Measurements from ENCODE around the gene MEPCE. TPM values are rescaled to one million over a fixed set of nuclear protein-coding genes. Genes with fewer than 3 reads are reported as not detected.

Gene MEPCE
- total and polyA plus RNA-seq, 10 donors = 31.4 to 82.2 (median 59.0) TPM

DNA sequence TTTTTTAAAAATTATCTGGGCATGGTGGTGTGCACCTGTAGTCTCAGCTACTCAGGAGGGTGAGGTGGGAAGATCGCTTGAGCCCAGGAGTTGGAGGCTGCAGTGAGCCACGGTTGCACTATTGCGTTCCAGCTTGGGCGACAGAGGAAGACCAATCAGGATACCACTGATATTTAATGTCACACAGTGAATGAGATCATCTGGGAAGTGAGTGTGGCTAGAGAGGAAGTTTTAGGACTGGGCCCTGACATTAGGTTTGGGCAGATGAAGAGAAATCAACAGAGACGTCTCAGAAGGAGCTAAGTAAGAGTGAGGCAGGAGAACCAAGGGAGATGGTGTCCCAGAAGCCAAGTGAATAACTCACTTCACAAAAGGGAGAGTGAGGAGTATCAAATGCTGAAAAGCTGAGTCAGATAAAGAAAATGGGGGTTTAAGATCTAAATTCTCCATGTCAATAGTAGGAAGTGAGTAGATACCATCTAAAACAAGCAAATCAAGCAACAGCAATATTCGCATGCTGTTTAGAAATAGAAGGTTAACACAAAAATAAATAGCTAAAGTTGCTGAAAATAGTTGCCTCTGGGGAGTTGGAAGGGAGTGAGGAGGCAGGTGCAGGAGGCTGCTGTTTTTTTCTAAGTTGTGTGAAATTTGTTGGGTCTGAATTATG lies 44.9 kb upstream of the MEPCE start:
- WGBS, 5 donors = 62 to 69% (median 65%) methylated on average over 6 of the region's 6 CpGs
- Histone ChIP-seq H3K9me3 (no peaks in the 10 kb centered on the region), H3K27me3 (replicated peaks in 1 of 7) (no peaks in the 10 kb centered on the region), H3K27ac (peak overlapping the region in 3 of 8 donors; percentile 21 to 47 (median 21)), H3K4me1 (peaks cover 0 to 40% (median 9%) of the 10 kb centered on the region in 6 donors), H3K36me3 (peaks cover 0 to 2% (median 0%) of the 10 kb centered on the region in 6 donors), H3K4me3 (no peak overlapping the region)
- intact Hi-C loops (cut with DNase I; ENCODE audit: low total_unique reads) = no loop called here
- TF ChIP-seq, protein P1, sequence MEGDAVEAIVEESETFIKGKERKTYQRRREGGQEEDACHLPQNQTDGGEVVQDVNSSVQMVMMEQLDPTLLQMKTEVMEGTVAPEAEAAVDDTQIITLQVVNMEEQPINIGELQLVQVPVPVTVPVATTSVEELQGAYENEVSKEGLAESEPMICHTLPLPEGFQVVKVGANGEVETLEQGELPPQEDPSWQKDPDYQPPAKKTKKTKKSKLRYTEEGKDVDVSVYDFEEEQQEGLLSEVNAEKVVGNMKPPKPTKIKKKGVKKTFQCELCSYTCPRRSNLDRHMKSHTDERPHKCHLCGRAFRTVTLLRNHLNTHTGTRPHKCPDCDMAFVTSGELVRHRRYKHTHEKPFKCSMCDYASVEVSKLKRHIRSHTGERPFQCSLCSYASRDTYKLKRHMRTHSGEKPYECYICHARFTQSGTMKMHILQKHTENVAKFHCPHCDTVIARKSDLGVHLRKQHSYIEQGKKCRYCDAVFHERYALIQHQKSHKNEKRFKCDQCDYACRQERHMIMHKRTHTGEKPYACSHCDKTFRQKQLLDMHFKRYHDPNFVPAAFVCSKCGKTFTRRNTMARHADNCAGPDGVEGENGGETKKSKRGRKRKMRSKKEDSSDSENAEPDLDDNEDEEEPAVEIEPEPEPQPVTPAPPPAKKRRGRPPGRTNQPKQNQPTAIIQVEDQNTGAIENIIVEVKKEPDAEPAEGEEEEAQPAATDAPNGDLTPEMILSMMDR (IDR thresholded peaks at IDR 0.05 in 8 of 11, conservative IDR thresholded peaks at IDR 0.05 in 3 of 11) = no peak
- TF ChIP-seq POLR2AphosphoS5 (IDR thresholded peaks at IDR 0.05) (no peak), POLR2A (IDR thresholded peaks at IDR 0.05) (no peak)
- DNase-seq = no peak

DNA sequence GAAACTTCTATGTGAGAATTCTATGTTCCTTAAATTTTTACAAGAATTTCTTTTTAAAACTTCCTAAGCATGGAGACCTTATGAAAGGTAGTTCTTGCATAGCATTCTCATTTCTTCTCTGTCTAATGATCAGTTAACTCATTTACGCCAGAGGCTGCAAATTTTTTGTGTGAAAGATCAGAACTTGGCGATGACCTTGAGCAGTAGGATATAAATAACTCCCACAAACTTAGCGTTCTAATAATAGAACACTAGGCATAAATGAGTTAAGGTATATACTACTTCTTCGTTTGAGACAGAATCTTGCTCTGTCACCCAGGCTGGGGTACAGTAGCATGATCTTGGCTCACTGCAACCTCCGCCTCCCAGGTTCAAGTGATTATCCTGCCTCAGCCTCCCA lies 42.7 kb upstream of the MEPCE start:
- H3K27ac ChIP-seq = no peak overlapping the region
- no peaks in the 10 kb centered on the region for H3K9me3 ChIP-seq
- peaks cover 0 to 22% (median 0%) of the 10 kb centered on the region in 6 donors for H3K4me1 ChIP-seq
- peaks cover 0 to 11% (median 0%) of the 10 kb centered on the region in 6 donors for H3K36me3 ChIP-seq
- WGBS, 5 donors = 59 to 71% (median 61%) methylated on average over 5 of the region's 5 CpGs
- intact Hi-C loops (cut with DNase I; ENCODE audit: low total_unique reads) = no loop called here
- no peak for DNase-seq
- no peak overlapping the region for H3K4me3 ChIP-seq
- TF ChIP-seq POLR2A (IDR thresholded peaks at IDR 0.05) = no peak
- no peak for TF ChIP-seq POLR2AphosphoS5 (IDR thresholded peaks at IDR 0.05)
- TF ChIP-seq, protein P1 (IDR thresholded peaks at IDR 0.05 in 8 of 11, conservative IDR thresholded peaks at IDR 0.05 in 3 of 11) = no peak
- H3K27me3 ChIP-seq (replicated peaks in 1 of 7) = no peaks in the 10 kb centered on the region

DNA sequence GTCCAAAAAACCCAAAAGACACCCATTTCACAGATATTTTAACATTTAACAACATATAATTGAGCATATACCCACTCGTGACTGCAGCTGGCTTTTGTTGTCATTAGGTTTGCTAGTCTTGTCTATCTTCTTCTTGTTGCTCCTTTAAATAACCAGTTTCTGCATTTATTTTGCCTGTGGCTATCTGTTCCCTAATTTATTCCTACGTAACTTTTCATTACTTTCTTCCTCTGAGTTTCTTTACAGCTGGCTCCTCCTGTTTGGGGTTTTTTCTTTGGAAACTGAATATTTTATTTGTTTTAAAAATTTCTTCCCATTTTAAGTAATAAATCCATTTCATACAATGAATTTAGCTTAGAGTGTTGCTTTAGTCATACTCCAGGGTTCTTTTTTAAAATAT lies 41.9 kb upstream of the MEPCE start:
- peaks cover 0 to 11% (median 0%) of the 10 kb centered on the region in 6 donors for H3K36me3 ChIP-seq
- 69 to 81% (median 73%) methylated on average over 2 of the region's 2 CpGs for WGBS, 5 donors
- peaks cover 0 to 20% (median 0%) of the 10 kb centered on the region in 6 donors for H3K4me1 ChIP-seq
- no peak overlapping the region for H3K27ac ChIP-seq
- no peaks in the 10 kb centered on the region for H3K9me3 ChIP-seq
- H3K27me3 ChIP-seq (replicated peaks in 1 of 7) = no peaks in the 10 kb centered on the region
- DNase-seq = no peak
- no peak overlapping the region for H3K4me3 ChIP-seq
- intact Hi-C loops (cut with DNase I; ENCODE audit: low total_unique reads) = no loop called here
- TF ChIP-seq POLR2A (IDR thresholded peaks at IDR 0.05) (no peak), POLR2AphosphoS5 (IDR thresholded peaks at IDR 0.05) (no peak)
- TF ChIP-seq, protein P1 (IDR thresholded peaks at IDR 0.05 in 8 of 11, conservative IDR thresholded peaks at IDR 0.05 in 3 of 11) = no peak

DNA sequence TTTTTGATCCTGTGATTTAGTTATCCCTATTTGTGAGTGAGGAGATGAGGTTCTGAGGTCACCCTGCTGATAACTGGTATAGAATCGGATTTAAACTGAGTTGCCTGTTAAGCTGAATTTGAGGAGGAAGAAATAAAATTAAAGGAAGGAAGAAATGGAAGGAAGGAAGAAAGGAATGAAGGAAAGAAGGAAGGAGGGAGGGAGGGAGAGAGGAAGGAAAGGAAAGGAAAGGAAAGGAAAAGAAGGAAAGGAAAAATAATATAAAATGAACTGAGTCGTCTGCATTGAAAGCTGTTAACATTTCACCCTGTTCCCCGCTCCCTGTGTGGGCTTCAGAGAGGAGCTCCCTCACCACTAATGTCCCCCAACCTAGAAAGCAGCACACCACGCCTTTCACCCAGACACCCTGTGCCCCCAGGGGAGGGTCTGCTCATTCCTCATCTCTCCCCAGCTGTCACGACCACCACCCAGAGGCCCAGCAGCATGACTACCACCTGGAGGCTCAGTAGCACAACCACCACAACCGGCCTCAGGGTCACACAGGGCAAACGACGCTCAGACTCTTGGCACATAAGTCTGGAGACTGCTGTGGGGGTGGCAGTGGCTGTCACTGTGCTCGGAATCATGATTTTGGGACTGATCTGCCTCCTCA lies 40.1 kb upstream of the MEPCE start:
- intact Hi-C loops (cut with DNase I; ENCODE audit: low total_unique reads) = no loop called here
- DNase-seq = no peak
- no peaks in the 10 kb centered on the region for H3K9me3 ChIP-seq
- WGBS, 5 donors = 70 to 81% (median 74%) methylated on average over 8 to 9 of the region's 9 CpGs
- TF ChIP-seq, protein P1 (IDR thresholded peaks at IDR 0.05 in 8 of 11, conservative IDR thresholded peaks at IDR 0.05 in 3 of 11) = no peak
- TF ChIP-seq POLR2A (IDR thresholded peaks at IDR 0.05) (no peak), POLR2AphosphoS5 (IDR thresholded peaks at IDR 0.05) (no peak)
- H3K4me1 ChIP-seq = peaks cover 0 to 27% (median 10%) of the 10 kb centered on the region in 6 donors
- peaks cover 0 to 11% (median 0%) of the 10 kb centered on the region in 6 donors for H3K36me3 ChIP-seq
- H3K27ac ChIP-seq = no peak overlapping the region
- no peak overlapping the region for H3K4me3 ChIP-seq
- H3K27me3 ChIP-seq (replicated peaks in 1 of 7) = no peaks in the 10 kb centered on the region

All from spleen (tissue), 11 donors.